HepG2 (cell line): ENCODE data around the gene UNC13D. TPM values are rescaled to one million over a fixed set of nuclear protein-coding genes. Genes with fewer than 3 reads are reported as not detected.
A peak's percentile ranks its signal among the peaks of the same experiment; 100 is the strongest.

ENCODE experiments used
- ARNTL ChIP-seq: sonication (generic); formaldehyde crosslinking; IDR thresholded peaks from 2 replicates; pipeline ENCODE4 v1.4.0; 2020; ENCODE audit warnings: mild to moderate bottlenecking, missing genetic modification reagents
- BCLAF1 ChIP-seq: fragments of 450-650 bp; IDR thresholded peaks from 2 replicates; pipeline ENCODE4 v1.6.1; 2017; ENCODE audit warnings: mild to moderate bottlenecking
- FOXO4 ChIP-seq: sonication (generic); formaldehyde crosslinking; conservative IDR thresholded peaks from 2 replicates; pipeline ENCODE4 v1.8.1; 2023; ENCODE audit warnings: missing genetic modification reagents
- HNRNPUL1 ChIP-seq: fragments of 200-400 bp; formaldehyde crosslinking; IDR thresholded peaks from 2 replicates; pipeline ENCODE4 v1.6.1; 2017; ENCODE audit warnings: low read depth, mild to moderate bottlenecking, low read length, moderate library complexity
- IRF2 ChIP-seq: IDR thresholded peaks from 2 replicates; pipeline ENCODE4 v1.6.1; 2018; ENCODE audit warnings: missing genetic modification reagents, missing compliant biosample characterization
- KAT8 ChIP-seq: IDR thresholded peaks from 2 replicates; pipeline ENCODE4 v1.6.1; 2016; ENCODE audit warnings: missing genetic modification reagents, missing compliant biosample characterization
- KDM1A ChIP-seq: IDR thresholded peaks from 2 replicates; pipeline ENCODE4 v1.6.1; 2016; ENCODE audit warnings: missing compliant biosample characterization
- KLF16 ChIP-seq, 2 experiments: sonication (generic) in 1 of 2; formaldehyde crosslinking in 1 of 2; IDR thresholded peaks; 2 replicates each; pipeline versions ENCODE4 v1.6.1 to v1.8.0; 2016 to 2023; ENCODE audit warnings: missing genetic modification reagents in 2 of 2, missing compliant biosample characterization in 1 of 2
- MAFG ChIP-seq: sonication (generic); formaldehyde crosslinking; IDR thresholded peaks from 2 replicates; pipeline ENCODE4 v1.5.1; 2020; ENCODE audit warnings: mild to moderate bottlenecking, missing genetic modification reagents
- NFYB ChIP-seq: sonication (generic); formaldehyde crosslinking; IDR thresholded peaks from 2 replicates; pipeline ENCODE4 v1.4.0; 2020; ENCODE audit warnings: missing genetic modification reagents
- NKX3-1 ChIP-seq: sonication (generic); formaldehyde crosslinking; IDR thresholded peaks from 2 replicates; pipeline ENCODE4 v1.5.0; 2020; ENCODE audit warnings: missing genetic modification reagents
- PAF1 ChIP-seq: IDR thresholded peaks from 2 replicates; pipeline ENCODE4 v1.6.1; 2016; ENCODE audit warnings: missing genetic modification reagents, missing compliant biosample characterization
- PREB ChIP-seq: sonication (generic); formaldehyde crosslinking; IDR thresholded peaks from 2 replicates; pipeline ENCODE4 v1.4.0; 2020; ENCODE audit warnings: missing genetic modification reagents
- SAFB2 ChIP-seq: sonication (generic); formaldehyde crosslinking; IDR thresholded peaks from 2 replicates; pipeline ENCODE4 v1.5.1; 2020; ENCODE audit warnings: missing genetic modification reagents, low read depth, mild to moderate bottlenecking, borderline replicate concordance
- SOX13 ChIP-seq, 3 experiments: fragments of 450-650 bp in 1 of 3; sonication (generic) in 1 of 3; formaldehyde crosslinking in 1 of 3; IDR thresholded peaks in 2 of 3; conservative IDR thresholded peaks in 1 of 3; 2 replicates each; pipeline versions ENCODE4 v1.5.0 to v1.6.1; 2016 to 2020; ENCODE audit warnings: antibody characterized with exemption in 1 of 3, mild to moderate bottlenecking in 1 of 3, missing compliant biosample characterization in 1 of 3, missing genetic modification reagents in 1 of 3, moderate library complexity in 1 of 3
- ZBTB1 ChIP-seq: sonication (generic); formaldehyde crosslinking; IDR thresholded peaks from 2 replicates; pipeline ENCODE4 v1.4.0; 2020; ENCODE audit warnings: missing genetic modification reagents, borderline replicate concordance
- ZNF280B ChIP-seq: sonication (generic); formaldehyde crosslinking; IDR thresholded peaks from 2 replicates; pipeline ENCODE4 v1.5.0; 2020; ENCODE audit warnings: missing genetic modification reagents, mild to moderate bottlenecking, borderline replicate concordance
- ZNF296 ChIP-seq: sonication (generic); formaldehyde crosslinking; conservative IDR thresholded peaks from 2 replicates; pipeline ENCODE4 v1.5.0; 2020; ENCODE audit warnings: mild to moderate bottlenecking, missing genetic modification reagents
- ZNF569 ChIP-seq: sonication (generic); formaldehyde crosslinking; IDR thresholded peaks from 2 replicates; pipeline ENCODE4 v1.5.0; 2020; ENCODE audit warnings: mild to moderate bottlenecking, missing genetic modification reagents, moderate library complexity, borderline replicate concordance
- ZNF644 ChIP-seq: IDR thresholded peaks from 2 replicates; pipeline ENCODE4 v1.6.1; 2016; ENCODE audit warnings: low read depth
- ZNF678 ChIP-seq: sonication (generic); formaldehyde crosslinking; IDR thresholded peaks from 2 replicates; pipeline ENCODE4 v1.4.0; 2020; ENCODE audit warnings: mild to moderate bottlenecking, missing genetic modification reagents
- polyA plus RNA-seq, 8 experiments: library from polyadenylated mRNA; depleted of rRNA in 3 of 8; stranded (reverse) in 7 of 8; unstranded in 1 of 8; fragments of >200 nt; fragmentation: Illumina TruSeq in 4 of 8; extraction: Trizol in 4 of 8; gene quantifications; 2 replicates each; pipeline versions ENCODE4 v1.2.1 to v1.2.3, GENCODE V29; 2011 to 2016; ENCODE audit warnings: low read depth in 4 of 8, missing spikeins in 1 of 8, mixed read lengths in 1 of 8; ENCODE audit not compliant: insufficient read depth in 1 of 8
- total RNA-seq, 5 experiments: library from RNA; depleted of rRNA; stranded (reverse); fragments of >200 nt; fragmentation: Illumina TruSeq; extraction: Trizol; gene quantifications; 2 replicates each; pipeline ENCODE4 v1.2.3, GENCODE V29; 2016; ENCODE audit warnings: low read depth in 1 of 5

The UNC13D gene
- total and polyA plus RNA-seq, 2 of the 13 experiments (the other 11 are each of a cell fraction or from before 2014, with no cell fraction given) = 29.7 to 42.7 TPM

GRCh38 chr17:75891605-75892555, 47.7 kb upstream of the UNC13D start (continued):
- TF ChIP-seq KLF16 (CRISPR knock-in tag; IDR thresholded peaks at IDR 0.05) (peak in 1 of 2 experiments; percentile 82; a peak in 2 of 4 replicates), ZBTB1 (CRISPR knock-in tag) (no peak), KAT8 (CRISPR knock-in tag) (peak; percentile 51; the same call in 1 of the 2 replicates), ZNF280B (CRISPR knock-in tag) (peak; percentile 58), KDM1A (CRISPR knock-in tag) (no peak), ZNF569 (CRISPR knock-in tag) (0 out of 2 replicates have a peak, but pooled peaks have one; percentile 10), NFYB (CRISPR knock-in tag) (peak; percentile 44; the same call in 1 of the 2 replicates), PAF1 (CRISPR knock-in tag) (no peak; the same call in 1 of the 2 replicates), HNRNPUL1 (no peak), IRF2 (CRISPR knock-in tag) (peak; percentile 34; the same call in 1 of the 2 replicates), BCLAF1 (no peak), ZNF678 (CRISPR knock-in tag) (no peak), SOX13 (IDR thresholded peaks at IDR 0.05) (peak; percentile 51; the same call in 1 of the 2 replicates), SOX13 (CRISPR knock-in tag; conservative IDR thresholded peaks at IDR 0.05 in 1 of 2, IDR thresholded peaks at IDR 0.05 in 1 of 2) (peak in 1 of 2 experiments; percentile 70; a peak in 2 of 4 replicates), PREB (CRISPR knock-in tag) (no peak), ZNF296 (CRISPR knock-in tag) (no peak; the same call in 1 of the 2 replicates), MAFG (CRISPR knock-in tag) (no peak), NKX3-1 (CRISPR knock-in tag) (peak; percentile 85; the same call in 1 of the 2 replicates), FOXO4 (no peak), SAFB2 (CRISPR knock-in tag) (peak; percentile 96), ZNF644 (CRISPR knock-in tag) (0 out of 2 replicates have a peak, but pooled peaks have one; percentile 19), ARNTL (CRISPR knock-in tag) (peak; percentile 86)
